Stimulated activated CD4-positive, alpha-beta T cell treated with anti-CD3 and anti-CD28 coated beads, Interleukin-1b, Interleukin-23, amount 100 ng/mL, for 24 hours (primary cell): ENCODE results near the gene CDX1.
A peak's percentile ranks its signal among the peaks of the same experiment; 100 is the strongest.

ENCODE experiments used
- DNase-seq, 4 experiments: peaks; one replicate each; pipeline ENCODE4 v3.0.0-alpha.2; 2020; ENCODE audit warnings: low read depth in 4 of 4, low spot score in 1 of 4

The CDX1 gene

DNA sequence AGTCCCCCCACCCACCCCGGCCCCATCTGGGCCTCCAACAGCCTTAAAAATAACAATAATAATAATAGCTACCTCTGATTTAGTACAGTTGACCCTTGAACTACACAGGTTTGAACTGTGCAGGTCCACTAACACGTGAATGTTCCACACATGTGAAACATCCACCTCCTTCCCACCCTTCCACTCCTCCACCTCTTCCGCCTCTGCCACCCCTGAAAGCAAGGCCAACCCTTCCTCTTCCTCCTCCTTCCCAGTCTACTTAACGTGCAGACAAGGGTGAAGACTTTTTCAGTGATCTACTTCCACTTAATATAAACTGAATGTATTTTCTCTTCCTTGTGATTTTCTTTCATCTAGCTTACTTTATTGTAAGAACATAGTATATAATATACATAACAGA is 21.7 kb upstream of the CDX1 start:
- no peak for DNase-seq

DNA sequence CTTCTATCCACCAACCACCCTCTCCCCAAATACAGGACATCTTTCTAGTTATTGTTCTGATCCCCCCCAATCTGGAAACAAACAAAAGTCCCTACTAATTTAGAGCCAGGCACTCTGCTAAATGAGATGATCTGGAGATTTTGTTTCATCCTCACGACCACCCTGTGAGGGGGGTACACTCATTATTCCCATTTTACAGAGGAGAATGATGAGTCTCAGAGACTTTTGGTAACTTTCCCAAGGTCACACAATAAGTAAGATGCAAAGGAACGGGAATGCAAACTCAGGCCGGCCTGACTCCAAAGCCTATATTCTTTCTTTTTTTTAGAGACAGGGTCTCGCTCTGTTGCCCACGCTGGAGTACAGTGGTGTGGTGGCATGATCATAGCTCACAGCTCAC is 20.3 kb upstream of the CDX1 start:
- no peak for DNase-seq

- DNase-seq = no peak
Observed at GRCh38 chr5:150146862-150147601, 19.5 kb upstream of the CDX1 start.

DNA sequence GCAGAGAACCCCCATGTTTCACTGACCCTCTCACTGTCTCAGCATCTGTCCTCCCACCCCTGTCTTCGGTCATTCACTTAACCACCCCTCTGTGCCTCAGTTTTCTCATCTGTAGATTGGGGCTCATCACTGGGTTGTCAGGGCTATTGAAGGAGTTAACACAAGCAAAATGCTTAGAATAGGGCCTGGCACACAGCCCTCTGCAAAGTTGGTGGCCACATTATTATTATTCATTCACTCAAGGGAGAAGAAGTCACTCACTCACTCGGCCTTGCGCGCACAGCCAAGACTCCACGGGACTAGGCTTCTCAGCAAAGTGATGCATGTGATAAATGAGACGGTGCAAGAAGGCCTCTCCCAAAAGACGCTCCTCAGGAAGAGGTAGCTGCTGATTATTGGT is 18.9 kb upstream of the CDX1 start:
- no peak for DNase-seq

DNA sequence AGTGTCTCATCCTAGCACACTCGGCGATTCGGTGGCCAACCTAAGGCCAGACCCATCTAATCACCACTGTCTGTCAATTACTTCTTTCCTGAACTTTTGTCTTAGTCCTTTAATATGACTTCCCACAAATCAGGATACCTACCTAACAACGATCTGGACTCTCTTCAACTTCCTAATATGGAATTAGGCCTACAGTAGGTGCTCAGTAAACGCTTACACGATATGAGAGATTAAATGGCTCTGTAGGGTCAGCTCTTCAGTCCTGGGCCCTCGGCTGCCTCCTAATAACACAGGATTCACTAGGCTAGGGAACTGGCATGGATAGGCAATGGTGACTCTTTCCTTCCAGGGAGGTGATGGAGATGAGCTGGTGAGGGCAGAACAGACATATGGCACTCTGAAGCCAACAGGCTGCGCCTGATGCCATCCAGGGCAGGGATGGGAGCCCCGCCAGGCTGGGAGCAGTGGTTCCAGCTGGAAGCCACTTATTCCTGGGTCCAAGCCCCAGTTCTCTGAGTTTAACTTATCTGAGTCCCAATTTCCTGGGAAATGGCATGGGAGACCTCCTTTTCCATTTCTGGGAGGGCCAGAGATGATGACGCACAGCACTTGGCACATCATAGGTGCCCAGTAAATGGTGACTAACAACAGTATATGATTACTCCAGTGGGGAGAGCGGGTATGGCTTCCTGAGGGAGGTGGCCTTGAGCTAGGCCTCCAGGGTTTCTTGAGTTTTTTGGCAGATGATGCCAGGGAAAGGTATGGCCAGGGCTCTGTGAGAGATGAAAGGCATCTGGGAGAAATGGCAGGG is 18.3 kb upstream of the CDX1 start:
- DNase-seq = no peak

GRCh38 chr5:150149618-150150017 is 17.0 kb upstream of the CDX1 start:
- DNase-seq = no peak

DNA sequence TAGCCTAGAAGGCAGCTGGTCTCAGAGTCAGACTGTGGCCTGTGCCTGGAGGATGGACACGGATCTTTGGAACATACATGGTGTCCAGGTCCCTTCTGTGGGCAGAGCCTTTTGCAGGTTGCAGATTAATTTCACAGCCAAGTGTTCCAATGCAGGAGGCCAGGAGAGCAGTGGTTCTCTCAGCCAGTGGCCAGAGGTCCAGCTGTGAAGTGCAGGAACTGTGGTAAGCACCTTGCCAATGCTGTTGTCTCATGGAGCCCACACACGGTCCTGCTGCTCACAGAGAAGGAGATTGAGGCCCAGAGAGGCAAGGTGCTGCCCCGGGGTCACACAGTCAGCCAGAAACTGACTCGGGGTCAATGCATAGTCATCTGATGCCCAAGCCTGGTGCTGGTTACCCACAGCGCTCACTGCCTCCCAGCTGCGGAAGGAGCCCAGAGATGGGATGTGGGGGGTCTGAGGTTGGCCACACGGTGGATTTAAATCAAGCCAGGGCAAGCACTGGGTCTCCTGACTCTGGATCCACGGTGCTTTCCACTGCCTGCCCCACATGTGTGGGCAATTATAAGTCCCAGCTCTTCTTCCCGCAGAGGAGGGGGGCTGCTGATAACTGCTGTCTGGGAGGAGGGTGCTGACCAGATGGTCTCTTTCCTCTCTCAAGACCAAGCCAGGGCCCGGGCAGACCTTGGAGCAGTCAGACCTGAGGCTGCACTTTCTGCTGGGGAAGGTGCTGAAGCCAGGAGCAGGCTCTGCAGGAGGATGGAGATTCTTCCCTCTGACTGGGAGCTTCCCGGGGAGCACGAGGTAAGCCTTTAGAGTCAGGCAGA is 13.7 kb upstream of the CDX1 start:
- no peak for DNase-seq

DNA sequence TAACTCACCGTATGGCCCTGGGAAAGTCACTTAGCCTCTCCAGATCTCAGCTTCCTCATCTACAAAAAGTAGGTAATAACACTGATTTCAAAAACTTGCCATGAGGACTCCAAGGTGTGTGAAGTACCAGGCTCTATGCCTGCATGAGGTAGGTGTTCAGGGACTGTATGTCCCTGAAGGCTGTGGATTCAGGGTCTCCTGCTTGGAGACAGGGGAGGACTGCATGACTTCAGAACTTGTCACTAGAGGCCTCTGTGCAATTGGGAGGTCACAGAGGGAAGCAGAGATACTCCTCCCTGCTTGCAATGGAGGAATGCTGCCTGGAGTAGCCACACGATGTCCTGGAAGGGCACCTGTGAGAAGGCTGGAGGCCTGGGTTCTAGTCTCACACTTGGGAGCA is 13.1 kb upstream of the CDX1 start:
- no peak for DNase-seq

DNA sequence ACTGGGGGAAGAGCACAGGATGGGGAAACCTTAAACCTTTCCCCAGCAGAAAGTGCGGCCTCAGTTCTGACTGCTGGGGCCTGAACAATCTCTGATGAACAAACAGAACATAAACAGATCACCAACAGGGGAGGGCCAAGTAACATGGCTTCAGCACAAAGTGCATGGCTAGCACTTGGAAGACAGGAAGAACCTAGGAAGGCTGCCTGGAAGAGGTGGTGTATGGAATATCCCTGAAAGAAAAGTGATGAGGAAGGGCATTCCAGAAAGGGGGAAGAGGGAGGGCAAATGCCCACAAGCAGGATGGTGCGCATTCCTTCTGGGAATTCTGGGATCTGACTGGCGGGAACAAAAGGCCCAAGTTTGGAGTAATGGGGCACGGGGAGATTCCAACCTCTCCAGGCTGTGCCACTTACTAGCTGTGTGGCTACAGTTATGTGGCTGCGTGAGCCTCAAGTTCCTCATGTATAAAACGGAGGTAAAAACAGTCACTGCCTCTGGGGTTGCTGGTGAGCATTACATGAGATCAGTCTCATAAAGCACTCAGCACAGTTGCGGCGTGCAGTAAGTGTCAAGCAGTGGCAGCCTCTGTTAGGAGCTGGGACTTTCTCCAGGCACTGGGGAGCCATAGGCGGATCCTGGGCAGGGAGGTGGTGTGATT is 12.5 kb upstream of the CDX1 start:
- no peak for DNase-seq

DNA sequence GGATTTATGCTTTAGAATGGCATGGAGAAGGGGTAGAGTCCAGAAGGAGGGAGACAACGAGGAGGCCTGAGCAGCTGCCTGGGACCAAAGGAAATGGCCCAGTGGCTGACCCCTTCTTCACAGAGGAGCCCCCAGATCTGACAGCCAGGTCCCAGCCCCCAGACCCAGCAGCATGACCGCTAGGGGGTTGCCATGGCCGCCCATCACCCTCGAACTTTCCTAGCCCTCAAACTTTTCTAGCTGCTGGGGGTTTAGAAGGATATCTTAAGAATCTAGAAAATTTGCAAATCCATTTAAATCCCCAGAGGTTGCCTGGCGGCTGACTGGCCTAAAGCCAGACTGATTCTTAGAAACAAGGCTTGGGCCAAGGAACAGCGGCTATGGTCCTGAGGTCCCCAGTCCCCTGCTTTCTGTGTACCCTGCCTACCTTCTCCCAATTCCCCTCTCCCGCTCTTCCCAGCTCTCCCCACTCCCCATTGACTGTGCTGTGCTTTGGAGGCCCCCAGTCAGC is 11.9 kb upstream of the CDX1 start:
- no peak for DNase-seq

- DNase-seq = peak in 1 of 4 experiments; percentile 7
Observed at GRCh38 chr5:150155258-150156026, 11.1 kb upstream of the CDX1 start, which contains the start of gene PDGFRB. PDGFRB (minus strand) TSS chr5:150155845; CDS start chr5:150137047, 18,798 bp downstream.

DNA sequence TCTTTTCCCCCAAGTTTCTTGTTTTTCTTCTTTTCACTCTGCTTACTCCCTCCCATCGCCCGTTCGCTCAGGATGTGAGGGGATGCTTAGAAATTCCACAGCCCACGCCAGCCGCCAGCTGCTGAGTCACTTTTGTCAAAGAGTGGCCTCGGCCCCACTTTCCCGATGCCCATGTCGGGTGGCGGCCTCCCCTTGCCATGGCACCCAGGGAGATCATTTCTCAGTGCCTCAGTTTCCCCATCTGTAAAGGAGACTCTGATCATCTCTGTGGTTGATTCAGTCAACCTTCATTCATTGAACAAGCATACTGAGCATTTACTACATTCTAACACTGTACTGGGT is 10.6 kb upstream of the CDX1 start:
- no peak for DNase-seq

DNA sequence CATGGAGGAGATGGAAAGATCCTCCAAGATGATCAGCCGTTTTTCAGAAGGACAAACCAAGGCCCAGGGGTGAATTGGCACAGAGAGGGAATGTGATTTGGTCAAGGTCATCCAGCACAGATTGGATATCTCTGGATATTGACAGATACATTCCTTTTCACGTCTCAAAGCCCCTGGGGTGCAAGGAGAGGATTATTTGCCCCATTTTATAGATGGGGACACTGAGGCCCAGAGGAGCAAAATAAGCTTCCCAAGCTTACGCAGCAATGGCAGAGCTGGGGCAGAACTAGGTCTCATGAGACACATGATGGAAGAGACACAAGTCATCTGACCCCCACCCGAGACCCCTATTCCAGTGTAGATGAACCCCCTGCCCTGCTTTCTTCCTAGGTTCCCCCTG is 10.0 kb upstream of the CDX1 start:
- DNase-seq = no peak

GRCh38 chr5:150157168-150157567 is 9.4 kb upstream of the CDX1 start:
- DNase-seq = no peak

GRCh38 chr5:150158170-150158949 is 8.2 kb upstream of the CDX1 start:
- DNase-seq = no peak

DNA sequence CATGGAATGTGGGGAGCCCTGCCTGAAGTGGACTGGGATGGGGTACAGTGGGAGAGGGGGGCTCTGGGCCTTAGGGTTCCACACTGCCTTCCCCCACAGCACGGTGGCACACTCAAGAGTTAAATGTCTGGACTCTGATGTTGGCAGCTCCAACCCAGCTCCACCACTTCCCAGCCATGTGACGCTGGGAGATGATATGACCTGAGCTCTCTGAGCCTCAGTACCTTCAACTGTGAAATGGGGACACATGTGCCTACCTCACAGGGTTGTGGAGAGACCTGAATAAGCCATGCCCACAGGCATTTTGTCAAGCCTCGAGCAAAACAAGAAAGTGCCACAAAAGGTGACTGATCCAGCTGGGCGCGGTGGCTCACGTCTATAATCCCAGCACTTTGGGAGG is 7.5 kb upstream of the CDX1 start:
- no peak for DNase-seq

- no peak for DNase-seq
Observed at GRCh38 chr5:150159741-150160179, 6.8 kb upstream of the CDX1 start.

GRCh38 chr5:150160448-150161081 is 6.0 kb upstream of the CDX1 start:
- DNase-seq = no peak
